HEK293 (cell line): ENCODE measurements around the gene ACAA1.

Experiments used
- CTCF ChIA-PET: fragments of 350-600 bp; formaldehyde crosslinking; extraction: SDS; loops from one replicate; lab custom pipeline; 2021; ENCODE audit warnings: antibody characterized with exemption; lab: Yijun Ruan, JAX
- POLR2A ChIA-PET: fragments of 300-600 bp; formaldehyde crosslinking; extraction: SDS; loops from one replicate; lab custom pipeline; 2020; ENCODE audit warnings: antibody characterized with exemption, inconsistent platforms; lab: Yijun Ruan, JAX
- H3K27ac ChIP-seq: fragments of 200-500 bp; sonication (Bioruptor generic); 2 replicates; pipeline ENCODE4 v1.5.1; 2014; ENCODE audit warnings: low read depth, low read length, control low read depth, inconsistent platforms; ENCODE audit errors: extremely low read depth
- H3K36me3 ChIP-seq, 2 experiments: fragments of 200-500 bp in 1 of 2; sonication (Bioruptor generic) in 1 of 2; 1 replicate in 1 of 2; 2 replicates in 1 of 2; pipeline ENCODE4 v1.5.1; 2014 to 2017; ENCODE audit warnings: inconsistent platforms in 2 of 2, low read length in 2 of 2; ENCODE audit not compliant: control insufficient read depth in 2 of 2, insufficient read depth in 1 of 2
- H3K4me1 ChIP-seq: fragments of 200-500 bp; sonication (Bioruptor generic); 2 replicates; pipeline ENCODE4 v1.5.1; 2014; ENCODE audit warnings: mild to moderate bottlenecking, low read length, inconsistent platforms; ENCODE audit not compliant: control insufficient read depth, insufficient read depth
- H3K4me3 ChIP-seq: 2 replicates; pipeline ENCODE4 v1.5.1; 2011; ENCODE audit warnings: low read depth, mild to moderate bottlenecking, control low read depth, low read length, moderate library complexity
- H3K9me3 ChIP-seq: fragments of 200-500 bp; sonication (Bioruptor generic); 2 replicates; pipeline ENCODE4 v1.5.1; 2014; ENCODE audit warnings: low read depth, low read length, inconsistent platforms; ENCODE audit not compliant: control insufficient read depth, insufficient read depth
- BCL6B ChIP-seq: fragments of 450-650 bp; formaldehyde crosslinking; IDR thresholded peaks from 2 replicates; pipeline ENCODE4 v1.5.1; 2017; ENCODE audit warnings: missing biosample characterization, missing genetic modification characterization
- CTCF ChIP-seq: fragments of 450-650 bp; formaldehyde crosslinking; IDR thresholded peaks from 2 replicates; pipeline ENCODE4 v1.5.1; 2016; ENCODE audit warnings: missing biosample characterization, missing genetic modification characterization
- EGR2 ChIP-seq: fragments of 450-650 bp; formaldehyde crosslinking; IDR thresholded peaks from 2 replicates; pipeline ENCODE4 v1.5.1; 2016; ENCODE audit warnings: low read depth, missing biosample characterization, missing genetic modification characterization
- GFI1B ChIP-seq: fragments of 450-650 bp; formaldehyde crosslinking; IDR thresholded peaks from 2 replicates; pipeline ENCODE4 v1.5.1; 2016; ENCODE audit warnings: missing biosample characterization, missing genetic modification characterization
- HOXA7 ChIP-seq: sonication (generic); formaldehyde crosslinking; IDR thresholded peaks from 2 replicates; pipeline ENCODE4 v1.8.1; 2022; ENCODE audit warnings: missing genetic modification reagents, borderline replicate concordance
- PRDM6 ChIP-seq: fragments of 450-650 bp; formaldehyde crosslinking; IDR thresholded peaks from 2 replicates; pipeline ENCODE4 v1.5.1; 2017; ENCODE audit warnings: missing biosample characterization, missing genetic modification characterization
- YY2 ChIP-seq: fragments of 450-650 bp; formaldehyde crosslinking; IDR thresholded peaks from 2 replicates; pipeline ENCODE4 v1.5.1; 2016; ENCODE audit warnings: missing biosample characterization, missing genetic modification characterization
- ZBTB17 ChIP-seq: fragments of 450-650 bp; formaldehyde crosslinking; IDR thresholded peaks from 2 replicates; pipeline ENCODE4 v1.5.1; 2016; ENCODE audit warnings: missing biosample characterization, missing genetic modification characterization
- ZBTB20 ChIP-seq: fragments of 450-650 bp; formaldehyde crosslinking; IDR thresholded peaks from 2 replicates; pipeline ENCODE4 v1.5.1; 2016; ENCODE audit warnings: missing biosample characterization, missing genetic modification characterization
- ZBTB21 ChIP-seq: fragments of 450-650 bp; formaldehyde crosslinking; IDR thresholded peaks from 2 replicates; pipeline ENCODE4 v1.5.1; 2017; ENCODE audit warnings: missing biosample characterization, missing genetic modification characterization
- ZFP41 ChIP-seq: fragments of 450-650 bp; formaldehyde crosslinking; IDR thresholded peaks from 2 replicates; pipeline ENCODE4 v1.5.1; 2016; ENCODE audit warnings: missing biosample characterization, missing genetic modification characterization, borderline replicate concordance
- ZNF114 ChIP-seq: fragments of 450-650 bp; formaldehyde crosslinking; IDR thresholded peaks from 2 replicates; pipeline ENCODE4 v1.5.0; 2017; ENCODE audit warnings: missing biosample characterization, missing genetic modification characterization
- ZNF16 ChIP-seq: fragments of 450-650 bp; formaldehyde crosslinking; IDR thresholded peaks from 2 replicates; pipeline ENCODE4 v1.5.1; 2016; ENCODE audit warnings: low read depth, missing biosample characterization, missing genetic modification characterization
- ZNF175 ChIP-seq: fragments of 450-650 bp; formaldehyde crosslinking; IDR thresholded peaks from 2 replicates; pipeline ENCODE4 v1.5.1; 2016; ENCODE audit warnings: missing biosample characterization, missing genetic modification characterization
- ZNF184 ChIP-seq: fragments of 450-650 bp; IDR thresholded peaks from 2 replicates; pipeline ENCODE4 v1.5.1; 2018; ENCODE audit warnings: missing biosample characterization, mild to moderate bottlenecking, missing genetic modification characterization
- ZNF26 ChIP-seq: fragments of 450-650 bp; formaldehyde crosslinking; IDR thresholded peaks from 2 replicates; pipeline ENCODE4 v1.5.1; 2016; ENCODE audit warnings: missing biosample characterization, missing genetic modification characterization
- ZNF266 ChIP-seq: fragments of 450-650 bp; formaldehyde crosslinking; IDR thresholded peaks from 2 replicates; pipeline ENCODE4 v1.5.1; 2016; ENCODE audit warnings: missing biosample characterization, missing genetic modification characterization, low read depth
- ZNF292 ChIP-seq: fragments of 450-650 bp; formaldehyde crosslinking; IDR thresholded peaks from 2 replicates; pipeline ENCODE4 v1.5.1; 2016; ENCODE audit warnings: low read depth, missing biosample characterization, missing genetic modification characterization, borderline replicate concordance
- ZNF350 ChIP-seq: fragments of 450-650 bp; formaldehyde crosslinking; IDR thresholded peaks from 2 replicates; pipeline ENCODE4 v1.5.0; 2017; ENCODE audit warnings: missing biosample characterization, mild to moderate bottlenecking, missing genetic modification characterization
- ZNF362 ChIP-seq: fragments of 450-650 bp; formaldehyde crosslinking; IDR thresholded peaks from 2 replicates; pipeline ENCODE4 v1.5.1; 2016; ENCODE audit warnings: missing biosample characterization, missing genetic modification characterization
- ZNF366 ChIP-seq: fragments of 450-650 bp; formaldehyde crosslinking; conservative IDR thresholded peaks from 2 replicates; pipeline ENCODE4 v1.5.1; 2016; ENCODE audit warnings: missing biosample characterization, missing genetic modification characterization
- ZNF48 ChIP-seq: fragments of 450-650 bp; formaldehyde crosslinking; IDR thresholded peaks from 2 replicates; pipeline ENCODE4 v1.5.1; 2016; ENCODE audit warnings: missing biosample characterization, missing genetic modification characterization
- ZNF501 ChIP-seq: fragments of 450-650 bp; formaldehyde crosslinking; IDR thresholded peaks from 2 replicates; pipeline ENCODE4 v1.5.1; 2016; ENCODE audit warnings: missing biosample characterization, missing genetic modification characterization
- ZNF530 ChIP-seq: fragments of 450-650 bp; formaldehyde crosslinking; IDR thresholded peaks from 2 replicates; pipeline ENCODE4 v1.5.1; 2016; ENCODE audit warnings: low read depth, missing biosample characterization, missing genetic modification characterization
- ZNF555 ChIP-seq: fragments of 450-650 bp; formaldehyde crosslinking; conservative IDR thresholded peaks from 2 replicates; pipeline ENCODE4 v1.5.1; 2017; ENCODE audit warnings: missing biosample characterization, mild to moderate bottlenecking, missing genetic modification characterization, inconsistent platforms
- ZNF571 ChIP-seq: fragments of 450-650 bp; formaldehyde crosslinking; IDR thresholded peaks from 2 replicates; pipeline ENCODE4 v1.5.0; 2017; ENCODE audit warnings: missing biosample characterization, missing genetic modification characterization
- ZNF626 ChIP-seq: fragments of 450-650 bp; sonication (Bioruptor Pico); formaldehyde crosslinking; IDR thresholded peaks from 2 replicates; pipeline ENCODE4 v1.5.1; 2018; ENCODE audit warnings: missing biosample characterization, missing genetic modification characterization, inconsistent platforms
- ZNF704 ChIP-seq: fragments of 450-650 bp; formaldehyde crosslinking; IDR thresholded peaks from 2 replicates; pipeline ENCODE4 v1.5.1; 2016; ENCODE audit warnings: missing biosample characterization, missing genetic modification characterization
- ZNF785 ChIP-seq: fragments of 450-650 bp; formaldehyde crosslinking; IDR thresholded peaks from 2 replicates; pipeline ENCODE4 v1.5.1; 2016; ENCODE audit warnings: missing biosample characterization, missing genetic modification characterization

ACAA1 gene

GRCh38 chr3:38101811-38102443, 35.0 kb downstream of the ACAA1 start:
- Histone ChIP-seq H3K36me3 (no peaks in the 10 kb centered on the region), H3K4me3 (no peak overlapping the region), H3K27ac (no peak overlapping the region)
- CTCF ChIA-PET: interaction anchor here (0.5 to 0.7 kb wide), 2 partner anchors 139 to 347 kb away, joined by 4 to 5 read pairs; no protein-coding TSS in a partner anchor
- TF ChIP-seq CTCF (no peak), ZNF626 (no peak), ZNF366 (no peak), ZNF555 (tag by site-specific recombination) (no peak), ZBTB20 (tag by site-specific recombination) (no peak), EGR2 (tag by site-specific recombination) (no peak), ZBTB21 (no peak), ZNF114 (tag by site-specific recombination) (no peak), ZNF362 (tag by site-specific recombination) (no peak), ZNF26 (tag by site-specific recombination) (no peak), ZFP41 (tag by site-specific recombination) (no peak), GFI1B (tag by site-specific recombination) (no peak), ZNF266 (tag by site-specific recombination) (no peak), ZNF785 (no peak), ZNF16 (tag by site-specific recombination) (no peak), ZBTB17 (tag by site-specific recombination) (no peak), BCL6B (tag by site-specific recombination) (no peak), ZNF350 (no peak)
- TF ChIP-seq, all 188 proteins: peak for 0
- POLR2A ChIA-PET: no interaction called here
- Histone ChIP-seq H3K9me3 (no peaks in the 10 kb centered on the region), H3K4me1 (no peaks in the 10 kb centered on the region)

GRCh38 chr3:38100498-38100897, 36.4 kb downstream of the ACAA1 start:
- H3K27ac ChIP-seq: no peak overlapping the region
- H3K9me3 ChIP-seq: no peaks in the 10 kb centered on the region
- no peaks in the 10 kb centered on the region for H3K4me1 ChIP-seq
- no peak overlapping the region for H3K4me3 ChIP-seq
- POLR2A ChIA-PET: no interaction called here
- H3K36me3 ChIP-seq: no peaks in the 10 kb centered on the region
- CTCF ChIA-PET: no interaction called here
- TF ChIP-seq HOXA7 (CRISPR knock-in tag): no peak
- TF ChIP-seq ZNF184 (tag by site-specific recombination): no peak
- TF ChIP-seq ZNF48 (tag by site-specific recombination): no peak
- no peak for TF ChIP-seq ZNF530 (tag by site-specific recombination)
- TF ChIP-seq ZNF292 (tag by site-specific recombination): no peak
- no peak for TF ChIP-seq ZNF704 (tag by site-specific recombination)
- no peak for TF ChIP-seq ZNF501
- no peak for TF ChIP-seq YY2 (tag by site-specific recombination)
- TF ChIP-seq ZNF571 (tag by site-specific recombination): no peak
- no peak for TF ChIP-seq PRDM6 (tag by site-specific recombination)
- TF ChIP-seq ZNF175 (tag by site-specific recombination): no peak
